Prostate gland (tissue), 2 donors: ENCODE results near the gene DSTN.

ENCODE experiments used
- CTCF ChIP-seq, 4 experiments: fragments of 200-600 bp in 2 of 4; fragments of 450-650 bp in 2 of 4; sonication (generic) in 2 of 4; IDR thresholded peaks; 1 replicate in 3 of 4; 2 replicates in 1 of 4; pipeline ENCODE4 v1.5.1; 2016 to 2019; ENCODE audit warnings: antibody characterized with exemption in 4 of 4, mild to moderate bottlenecking in 2 of 4, moderate library complexity in 2 of 4
- POLR2A ChIP-seq: fragments of 450-650 bp; IDR thresholded peaks from one replicate; pipeline ENCODE4 v1.6.1; 2016; ENCODE audit warnings: antibody characterized with exemption, mild to moderate bottlenecking

GRCh38 chr20:17638835-17639407, 69.0 kb downstream of the DSTN start:
- TF ChIP-seq CTCF (IDR thresholded peaks at IDR 0.05) (no peak), POLR2A (no peak)
